ENCODE measurements around the gene SUN3. TPM values are rescaled to one million over a fixed set of nuclear protein-coding genes. Genes with fewer than 3 reads are reported as not detected.
"Not testable (repeated sequence)": the region's sequence is repeated elsewhere in the genome, so short reads cannot be mapped to it uniquely, and the experiment has no call there.

Gene SUN3
- total RNA-seq, 1 donor from 2014 or later = not detected

DNA sequence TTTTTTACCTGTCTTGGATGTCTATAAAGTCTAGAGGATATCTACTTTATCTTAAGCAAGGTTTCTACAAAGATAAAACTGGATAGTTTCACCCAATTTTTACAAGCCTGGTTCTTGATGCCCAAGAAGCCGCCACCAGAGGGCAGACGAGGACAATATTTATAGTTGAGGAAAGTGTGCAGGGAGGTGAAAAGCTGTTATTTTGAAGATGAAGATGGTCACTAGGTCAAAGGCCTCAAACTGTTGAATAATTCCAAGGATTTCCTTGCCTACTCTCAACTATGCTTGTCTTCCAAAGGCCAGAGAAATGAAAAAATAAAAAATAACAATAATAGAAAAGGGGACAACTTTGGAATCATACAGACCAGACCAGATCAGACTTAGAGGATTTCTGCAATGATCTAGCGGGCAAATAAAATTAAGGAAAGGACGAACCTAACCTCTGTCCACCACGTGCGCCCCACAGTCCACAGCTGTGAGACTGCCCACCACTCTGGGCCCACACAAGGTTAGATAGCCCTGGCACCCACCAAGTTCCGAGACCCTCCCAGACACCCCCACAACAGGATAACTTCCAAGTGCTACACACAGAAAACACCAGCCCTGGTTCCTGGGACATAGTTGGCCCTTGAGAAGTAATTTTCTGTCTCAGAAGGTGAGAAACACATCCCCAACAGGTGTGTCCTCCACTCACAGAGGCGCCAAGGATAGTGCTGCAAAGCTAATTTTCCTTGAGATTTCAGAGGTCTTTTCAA lies 83.5 kb downstream of the SUN3 start:
- DNase-seq (ENCODE audit: extremely low spot score in 2 of 2) = peak; percentile 25 to 74
- intact Hi-C loops (cut with DNase I) = loop anchor here (5.0 kb wide), 1 partner anchor 162 kb away; no protein-coding TSS in a partner anchor
- Histone ChIP-seq H3K27me3 (no peaks in the 10 kb centered on the region), H3K4me3 (no peak overlapping the region), H3K36me3 (no peaks in the 10 kb centered on the region), H3K9me3 (no peaks in the 10 kb centered on the region), H3K27ac (no peak overlapping the region), H3K4me1 (peaks cover 11% of the 10 kb centered on the region)
- TF ChIP-seq POLR2AphosphoS5 (IDR thresholded peaks at IDR 0.05; ENCODE audit: insufficient read depth in 1 of 2, low read depth in 1 of 2) (no peak), POLR2A (IDR thresholded peaks at IDR 0.05) (no peak)
- TF ChIP-seq, protein P1, sequence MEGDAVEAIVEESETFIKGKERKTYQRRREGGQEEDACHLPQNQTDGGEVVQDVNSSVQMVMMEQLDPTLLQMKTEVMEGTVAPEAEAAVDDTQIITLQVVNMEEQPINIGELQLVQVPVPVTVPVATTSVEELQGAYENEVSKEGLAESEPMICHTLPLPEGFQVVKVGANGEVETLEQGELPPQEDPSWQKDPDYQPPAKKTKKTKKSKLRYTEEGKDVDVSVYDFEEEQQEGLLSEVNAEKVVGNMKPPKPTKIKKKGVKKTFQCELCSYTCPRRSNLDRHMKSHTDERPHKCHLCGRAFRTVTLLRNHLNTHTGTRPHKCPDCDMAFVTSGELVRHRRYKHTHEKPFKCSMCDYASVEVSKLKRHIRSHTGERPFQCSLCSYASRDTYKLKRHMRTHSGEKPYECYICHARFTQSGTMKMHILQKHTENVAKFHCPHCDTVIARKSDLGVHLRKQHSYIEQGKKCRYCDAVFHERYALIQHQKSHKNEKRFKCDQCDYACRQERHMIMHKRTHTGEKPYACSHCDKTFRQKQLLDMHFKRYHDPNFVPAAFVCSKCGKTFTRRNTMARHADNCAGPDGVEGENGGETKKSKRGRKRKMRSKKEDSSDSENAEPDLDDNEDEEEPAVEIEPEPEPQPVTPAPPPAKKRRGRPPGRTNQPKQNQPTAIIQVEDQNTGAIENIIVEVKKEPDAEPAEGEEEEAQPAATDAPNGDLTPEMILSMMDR (IDR thresholded peaks at IDR 0.05) = peak; percentile 53 to 81 (median 80)

DNA sequence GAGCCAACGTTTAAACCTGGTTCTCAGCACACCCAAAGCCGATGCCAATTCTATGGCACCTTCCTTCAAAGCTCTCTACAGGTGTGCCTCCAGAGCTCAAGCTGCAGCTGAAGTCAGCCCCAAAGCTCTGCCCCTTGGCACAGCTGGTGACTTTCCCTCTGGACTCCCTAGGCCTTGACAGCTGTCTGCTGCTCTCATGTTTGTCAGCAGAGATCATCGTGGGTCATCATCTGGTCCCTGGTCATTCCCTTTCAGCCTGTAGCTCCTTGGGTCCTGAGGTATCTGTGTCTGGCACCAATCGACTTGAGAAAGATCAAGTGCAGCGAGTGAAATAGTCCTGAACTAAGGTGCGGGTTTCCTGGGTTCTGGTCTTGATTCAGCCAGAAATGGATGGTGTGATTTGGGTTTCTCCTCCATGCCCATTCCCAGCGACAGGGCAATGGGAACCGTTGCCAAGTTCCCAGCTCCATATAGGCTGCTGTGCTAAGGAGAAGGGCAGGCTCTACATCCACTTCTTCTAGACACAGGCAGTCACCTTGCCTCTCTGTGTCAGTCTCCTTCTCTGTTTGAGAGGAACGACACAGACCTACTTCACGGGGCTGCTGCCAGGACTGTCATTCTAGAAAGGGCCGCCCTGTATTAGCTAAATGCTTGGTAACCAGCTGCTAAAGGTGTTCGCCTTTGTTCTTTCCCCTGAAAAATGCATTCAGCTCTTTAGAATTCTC lies 84.2 kb downstream of the SUN3 start:
- H3K9me3 ChIP-seq = no peaks in the 10 kb centered on the region
- intact Hi-C loops (cut with DNase I) = loop anchor here (5.0 kb wide), 1 partner anchor 163 kb away; no protein-coding TSS in a partner anchor
- peaks cover 5% of the 10 kb centered on the region for H3K4me1 ChIP-seq
- H3K36me3 ChIP-seq = no peaks in the 10 kb centered on the region
- no peak overlapping the region for H3K27ac ChIP-seq
- no peak overlapping the region for H3K4me3 ChIP-seq
- TF ChIP-seq POLR2A (IDR thresholded peaks at IDR 0.05) (no peak), POLR2AphosphoS5 (IDR thresholded peaks at IDR 0.05; ENCODE audit: insufficient read depth in 1 of 2, low read depth in 1 of 2) (no peak)
- TF ChIP-seq, protein P1 (IDR thresholded peaks at IDR 0.05) = peak in 1 of 3 experiments; percentile 11
- no peaks in the 10 kb centered on the region for H3K27me3 ChIP-seq
- peak; percentile 84 for DNase-seq (ENCODE audit: extremely low spot score in 2 of 2)

DNA sequence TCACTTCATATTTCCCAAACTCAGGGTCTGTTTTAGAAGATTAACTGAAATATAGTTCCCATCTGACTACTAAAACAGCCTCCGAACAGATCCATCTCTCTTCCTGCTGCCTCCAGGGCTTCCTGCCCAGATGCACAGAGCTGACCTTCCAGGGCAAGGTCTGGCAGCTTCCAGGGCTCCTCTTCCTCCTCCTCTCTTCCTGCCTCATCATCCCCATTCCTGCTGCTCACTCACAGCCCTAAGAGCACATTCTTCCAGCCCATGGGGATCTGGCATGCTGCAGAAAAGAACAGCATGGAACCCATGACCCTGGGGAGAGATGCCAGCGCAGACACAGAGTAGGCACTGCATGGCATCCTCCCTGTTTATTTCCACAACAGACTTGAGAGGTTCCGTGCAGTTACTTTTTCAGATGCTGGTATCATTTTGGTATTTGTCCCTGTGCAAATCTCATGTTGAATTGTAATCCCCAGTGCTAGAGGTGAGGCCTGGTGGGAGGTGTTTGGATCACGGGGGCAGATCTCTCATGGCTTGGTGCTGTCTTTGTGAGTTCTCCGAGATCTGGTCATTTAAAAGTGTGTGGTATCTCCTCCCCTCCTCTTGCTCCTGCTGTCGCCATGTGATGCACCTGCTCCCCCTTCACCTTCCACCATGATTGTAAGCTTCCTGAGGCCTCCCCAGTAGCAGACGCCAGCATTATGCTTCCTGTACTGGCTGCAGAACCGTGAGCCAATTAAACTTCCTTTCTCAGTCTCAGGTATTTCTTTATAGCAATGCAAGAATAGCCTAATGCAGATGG lies 85.0 kb downstream of the SUN3 start:
- intact Hi-C loops (cut with DNase I) = no loop called here
- Histone ChIP-seq H3K4me3 (no peak overlapping the region), H3K27ac (no peak overlapping the region), H3K27me3 (no peaks in the 10 kb centered on the region), H3K36me3 (no peaks in the 10 kb centered on the region), H3K4me1 (peaks cover 5% of the 10 kb centered on the region), H3K9me3 (no peaks in the 10 kb centered on the region)
- DNase-seq (ENCODE audit: extremely low spot score in 2 of 2) = peak; percentile 58 to 76
- no peak for TF ChIP-seq POLR2AphosphoS5 (IDR thresholded peaks at IDR 0.05; ENCODE audit: insufficient read depth in 1 of 2, low read depth in 1 of 2)
- no peak for TF ChIP-seq POLR2A (IDR thresholded peaks at IDR 0.05)
- TF ChIP-seq, protein P1 (IDR thresholded peaks at IDR 0.05) = no peak

DNA sequence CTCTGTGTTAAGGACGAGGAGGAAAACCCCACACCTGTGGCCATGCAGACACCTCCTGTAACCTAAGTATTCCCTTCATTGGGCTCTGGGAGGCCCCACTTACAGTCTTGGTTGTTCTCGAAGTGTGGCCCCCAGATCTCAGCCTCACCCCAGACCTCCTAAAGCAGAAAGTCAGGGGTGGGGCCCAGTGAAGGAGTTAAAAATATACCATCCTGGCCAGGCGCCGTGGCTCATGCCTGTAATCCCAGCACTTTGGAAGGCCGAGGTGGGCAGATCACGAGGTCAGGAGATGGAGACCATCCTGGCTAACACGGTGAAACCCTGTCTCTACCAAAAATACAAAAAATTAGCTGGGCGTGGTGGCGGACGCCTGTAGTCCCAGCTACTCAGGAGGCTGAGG lies 86.3 kb downstream of the SUN3 start:
- H3K4me1 ChIP-seq; H3K27me3 ChIP-seq; H3K9me3 ChIP-seq; H3K36me3 ChIP-seq; H3K27ac ChIP-seq; H3K4me3 ChIP-seq; intact Hi-C loops (cut with DNase I): not testable (repeated sequence)
- peak in 1 of 2 donors; percentile 42 for DNase-seq (ENCODE audit: extremely low spot score in 2 of 2)

DNA sequence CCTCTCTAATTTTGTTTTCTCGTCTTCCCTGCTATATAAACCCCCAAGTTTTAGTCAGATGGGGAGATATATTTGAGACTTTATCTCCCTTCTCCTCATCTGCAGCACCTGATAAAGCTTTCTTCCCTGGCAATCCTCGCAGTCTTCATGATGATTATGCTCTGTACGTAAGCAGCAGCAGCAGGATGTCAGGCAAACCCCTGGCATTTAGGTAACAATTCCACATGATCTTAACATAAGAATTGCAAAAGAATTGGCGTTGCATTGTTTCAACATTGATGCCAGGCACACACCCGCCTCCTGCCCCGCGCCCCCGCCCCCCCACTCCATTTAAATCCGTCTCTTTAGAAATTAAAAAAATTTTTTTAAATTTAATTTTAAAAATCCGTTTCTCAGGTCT lies 86.8 kb downstream of the SUN3 start:
- intact Hi-C loops (cut with DNase I) = no loop called here
- TF ChIP-seq, protein P1 (IDR thresholded peaks at IDR 0.05) = no peak
- TF ChIP-seq POLR2AphosphoS5 (IDR thresholded peaks at IDR 0.05; ENCODE audit: insufficient read depth in 1 of 2, low read depth in 1 of 2) (no peak), POLR2A (IDR thresholded peaks at IDR 0.05) (no peak)
- H3K36me3 ChIP-seq = no peaks in the 10 kb centered on the region
- no peaks in the 10 kb centered on the region for H3K27me3 ChIP-seq
- peaks cover 5% of the 10 kb centered on the region for H3K4me1 ChIP-seq
- no peaks in the 10 kb centered on the region for H3K9me3 ChIP-seq
- H3K27ac ChIP-seq = no peak overlapping the region
- H3K4me3 ChIP-seq = no peak overlapping the region
- DNase-seq (ENCODE audit: extremely low spot score in 2 of 2) = peak in 1 of 2 donors; percentile 40

All from vagina (tissue), 2 donors.